GM18867 (cell line): Measurements from ENCODE around the gene CEP85L.
"Not testable (repeated sequence)": the region's sequence is repeated elsewhere in the genome, so short reads cannot be mapped to it uniquely, and the experiment has no call there.

Source experiments
- ATAC-seq: cut with Tn5 transposase; IDR thresholded peaks from one replicate; pipeline ENCODE4 v1.9.1; 2021; ENCODE audit warnings: mild to moderate bottlenecking, moderate library complexity; ENCODE audit not compliant: unreplicated experiment

CEP85L gene

DNA sequence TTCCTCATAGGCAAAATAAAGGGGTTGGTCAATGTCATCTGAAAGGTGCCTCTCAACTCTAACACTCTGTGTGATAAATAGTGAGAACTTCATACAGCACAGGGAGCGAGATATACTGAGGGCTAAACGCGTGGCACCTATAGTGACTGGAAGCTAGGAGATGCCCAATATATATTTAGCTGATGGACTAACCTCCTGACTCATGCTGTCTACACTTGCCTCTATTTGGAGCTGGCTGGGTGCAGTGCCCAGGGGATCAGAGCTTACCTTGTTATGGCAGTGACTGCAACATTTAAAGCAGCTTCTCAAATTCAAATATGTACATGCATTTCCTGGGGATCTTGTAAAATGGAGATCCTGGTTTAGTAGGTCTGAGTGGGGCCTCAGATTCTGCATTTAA lies 214.9 kb downstream of the CEP85L start:
- ATAC-seq = no peak

DNA sequence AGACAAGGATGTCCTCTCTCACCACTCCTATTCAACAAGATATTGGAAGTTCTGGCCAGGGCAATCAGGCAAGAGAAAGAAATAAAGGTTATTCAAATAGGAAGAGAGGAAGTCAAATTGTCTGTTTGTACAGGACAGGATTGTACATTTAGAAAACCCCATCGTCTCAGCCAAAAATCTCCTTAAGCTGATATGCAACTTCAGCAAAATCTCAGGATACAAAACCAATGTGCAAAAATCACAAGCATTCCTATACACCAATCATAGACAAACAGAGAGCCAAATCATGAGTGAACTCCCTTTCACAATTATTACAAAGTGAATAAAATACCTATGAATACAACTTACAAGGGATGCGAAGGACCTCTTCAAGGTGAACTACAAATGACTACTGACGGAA lies 217.2 kb downstream of the CEP85L start:
- not testable (repeated sequence) for ATAC-seq

DNA sequence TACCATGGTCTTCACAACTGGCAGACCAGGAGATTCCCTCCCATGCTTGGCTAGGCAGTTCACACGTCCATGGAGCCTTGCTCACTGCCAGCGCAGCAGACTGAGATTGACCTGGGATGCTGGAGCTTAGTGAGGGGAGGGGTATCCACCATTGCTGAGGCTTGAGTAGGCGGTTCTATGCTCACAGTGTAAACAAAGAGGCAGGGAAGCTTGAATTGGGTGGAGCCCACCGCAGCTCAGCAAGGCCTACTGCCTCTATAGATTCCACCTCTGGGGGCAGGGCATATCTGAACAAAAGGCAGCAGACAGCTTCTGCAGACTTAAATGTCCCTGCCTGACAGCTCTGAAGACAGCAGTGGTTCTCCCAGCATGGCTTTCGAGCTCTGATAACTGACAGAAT lies 230.1 kb downstream of the CEP85L start:
- ATAC-seq = not testable (repeated sequence)

DNA sequence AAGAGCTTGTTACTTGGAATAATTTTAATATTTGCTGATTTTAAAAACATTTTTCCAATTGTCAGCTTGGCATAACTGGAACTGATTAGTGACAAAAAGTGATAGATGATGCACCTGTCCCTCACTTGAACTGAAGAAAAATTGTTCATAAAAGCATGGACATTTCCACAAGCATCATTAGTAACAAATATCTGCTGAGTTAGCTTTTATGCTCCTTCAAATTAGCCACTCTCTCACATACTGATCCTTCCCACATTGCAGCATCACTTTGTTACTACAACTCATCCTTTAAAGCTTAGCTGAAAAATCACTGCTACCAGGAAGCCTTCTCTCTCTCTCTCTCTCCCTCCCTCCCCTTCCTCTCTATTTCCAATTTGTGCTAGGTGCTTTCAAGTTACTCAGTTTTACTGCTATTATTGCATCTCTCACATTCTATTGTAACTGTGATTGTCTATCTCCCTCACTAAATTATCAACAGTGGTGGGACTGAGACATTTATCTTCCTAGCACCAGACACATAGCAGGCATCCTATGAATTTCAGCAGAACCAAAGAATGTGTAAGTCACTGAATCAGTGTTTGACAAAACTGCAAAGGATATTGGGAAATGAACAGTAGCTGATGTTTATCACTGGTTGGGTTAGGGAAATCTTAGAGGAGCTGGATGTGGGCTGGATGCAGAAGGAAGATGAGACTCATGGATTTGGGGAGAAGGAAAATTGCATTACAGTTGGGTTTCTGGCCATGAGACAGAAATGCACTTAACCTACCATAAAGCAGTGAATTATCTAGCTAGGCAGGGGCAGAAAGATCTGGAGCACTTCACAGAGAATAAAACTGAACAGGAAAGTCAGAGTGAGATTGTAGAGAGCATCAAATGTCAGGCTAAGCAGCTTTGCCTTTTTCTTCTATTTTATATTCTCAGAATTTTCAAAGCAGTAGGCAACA lies 231.7 kb downstream of the CEP85L start:
- no peak for ATAC-seq
